ENCODE data around the gene AZGP1.
A peak's percentile ranks its signal among the peaks of the same experiment; 100 is the strongest.
"Not testable (repeated sequence)": the region's sequence is repeated elsewhere in the genome, so short reads cannot be mapped to it uniquely, and the experiment has no call there.

The AZGP1 gene

GRCh38 chr7:99975782-99976521 lies at the start of gene AZGP1:
Gene AZGP1 (minus strand): TSS chr7:99976031. CDS start chr7:99976020, 11 bp downstream.
- DNase-seq (ENCODE audit: low read depth), result no peak

- DNase-seq (ENCODE audit: low read depth), result no peak
These were observed 48.3 kb upstream of the AZGP1 start for GRCh38 chr7:100024020-100024619.

GRCh38 chr7:100023526-100023925 lies 47.7 kb upstream of the AZGP1 start:
- DNase-seq (ENCODE audit: low read depth), result no peak

GRCh38 chr7:100022621-100023020 lies 46.8 kb upstream of the AZGP1 start:
- no peak for DNase-seq (ENCODE audit: low read depth)

- DNase-seq (ENCODE audit: low read depth), result no peak
These were observed 45.5 kb upstream of the AZGP1 start for GRCh38 chr7:100021297-100021696.

- no peak for DNase-seq (ENCODE audit: low read depth)
These were observed 44.1 kb upstream of the AZGP1 start for GRCh38 chr7:100019908-100020307.

- DNase-seq (ENCODE audit: low read depth), result no peak
These were observed 42.0 kb upstream of the AZGP1 start for GRCh38 chr7:100017875-100018274.

- no peak for DNase-seq (ENCODE audit: low read depth)
These were observed 41.5 kb upstream of the AZGP1 start for GRCh38 chr7:100017300-100017699.

- no peak for DNase-seq (ENCODE audit: low read depth)
These were observed 40.5 kb upstream of the AZGP1 start for GRCh38 chr7:100016215-100016901.

GRCh38 chr7:100015232-100016214 lies 39.7 kb upstream of the AZGP1 start, which contains the start of gene ZKSCAN1:
Gene ZKSCAN1 (plus strand): TSS chr7:100015596. CDS start chr7:100023507, 7,911 bp downstream.
- peak; percentile 74 for DNase-seq (ENCODE audit: low read depth)

- DNase-seq (ENCODE audit: low read depth), result no peak
These were observed 37.5 kb upstream of the AZGP1 start for GRCh38 chr7:100013328-100013676.

- not testable (repeated sequence) for DNase-seq (ENCODE audit: low read depth)
These were observed 36.8 kb upstream of the AZGP1 start for GRCh38 chr7:100012385-100013327.

GRCh38 chr7:100011516-100011915 lies 35.7 kb upstream of the AZGP1 start:
- no peak for DNase-seq (ENCODE audit: low read depth)

- DNase-seq (ENCODE audit: low read depth), result no peak
These were observed 35.1 kb upstream of the AZGP1 start for GRCh38 chr7:100010901-100011300.

- DNase-seq (ENCODE audit: low read depth), result not testable (repeated sequence)
These were observed 34.1 kb upstream of the AZGP1 start for GRCh38 chr7:100009952-100010351.

GRCh38 chr7:100008525-100008924 lies 32.7 kb upstream of the AZGP1 start:
- DNase-seq (ENCODE audit: low read depth), result no peak

GRCh38 chr7:100007887-100008286 lies 32.1 kb upstream of the AZGP1 start:
- no peak for DNase-seq (ENCODE audit: low read depth)

GRCh38 chr7:100003711-100004661 lies 28.2 kb upstream of the AZGP1 start:
- DNase-seq (ENCODE audit: low read depth), result no peak

GRCh38 chr7:100000239-100000638 lies 24.4 kb upstream of the AZGP1 start:
- no peak for DNase-seq (ENCODE audit: low read depth)

Measured in stimulated activated CD8-positive, alpha-beta memory T cell treated with anti-CD3 and anti-CD28 coated beads, Interleukin-12 subunit alpha, Interleukin-12 subunit beta, amount 100 ng/mL, for 1 hour (primary cell).